Measurements from ENCODE around the gene FOXP1.

FOXP1 gene

DNA sequence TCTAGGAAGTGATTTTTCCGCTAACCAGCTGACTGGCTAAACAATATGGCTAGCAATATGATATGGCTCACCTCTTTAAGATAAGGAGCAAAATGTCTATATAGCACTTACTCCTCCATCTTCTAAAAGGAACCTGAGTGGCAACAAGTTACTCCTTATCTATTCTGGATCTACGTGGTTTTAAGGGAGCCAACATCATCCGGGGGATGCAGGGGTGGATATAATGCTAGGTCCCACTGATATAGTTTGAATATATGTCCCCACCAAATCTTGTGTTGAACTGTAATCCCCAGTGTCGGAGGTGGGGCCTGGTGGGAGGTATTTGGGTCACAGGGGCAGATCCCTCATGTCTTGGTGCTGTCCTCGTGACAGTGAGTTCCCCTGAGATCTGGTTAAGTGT, 500.7 kb downstream of the FOXP1 start:
- DNase-seq (ENCODE audit: low read depth, low spot score): no peak

DNA sequence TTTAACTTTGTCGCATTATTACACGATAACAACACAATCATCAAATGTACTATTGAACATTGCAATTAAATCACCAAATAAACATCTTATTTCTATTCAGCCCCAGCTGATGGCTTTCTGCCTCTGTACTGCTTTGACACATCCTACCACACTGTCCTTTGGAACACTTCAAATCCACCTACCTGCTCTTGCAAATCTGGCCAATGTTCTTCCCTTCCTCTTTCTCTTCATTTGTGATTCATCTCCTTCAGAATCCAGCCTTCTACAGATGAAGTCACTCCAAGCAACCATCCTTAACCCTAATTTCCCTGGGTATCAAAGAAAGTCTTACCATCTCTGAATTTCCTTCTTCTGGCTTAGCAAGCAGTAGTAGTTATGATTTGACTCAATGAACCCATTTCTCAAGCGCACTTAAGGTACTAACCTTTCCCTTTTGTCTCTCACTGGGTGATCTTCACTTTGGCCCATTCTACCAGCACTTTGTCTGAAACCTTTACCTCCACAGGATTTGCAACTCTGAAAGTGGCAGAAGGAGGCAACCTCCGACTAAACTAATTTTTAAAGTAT, 502.9 kb downstream of the FOXP1 start:
- DNase-seq (ENCODE audit: low read depth, low spot score): no peak

DNA sequence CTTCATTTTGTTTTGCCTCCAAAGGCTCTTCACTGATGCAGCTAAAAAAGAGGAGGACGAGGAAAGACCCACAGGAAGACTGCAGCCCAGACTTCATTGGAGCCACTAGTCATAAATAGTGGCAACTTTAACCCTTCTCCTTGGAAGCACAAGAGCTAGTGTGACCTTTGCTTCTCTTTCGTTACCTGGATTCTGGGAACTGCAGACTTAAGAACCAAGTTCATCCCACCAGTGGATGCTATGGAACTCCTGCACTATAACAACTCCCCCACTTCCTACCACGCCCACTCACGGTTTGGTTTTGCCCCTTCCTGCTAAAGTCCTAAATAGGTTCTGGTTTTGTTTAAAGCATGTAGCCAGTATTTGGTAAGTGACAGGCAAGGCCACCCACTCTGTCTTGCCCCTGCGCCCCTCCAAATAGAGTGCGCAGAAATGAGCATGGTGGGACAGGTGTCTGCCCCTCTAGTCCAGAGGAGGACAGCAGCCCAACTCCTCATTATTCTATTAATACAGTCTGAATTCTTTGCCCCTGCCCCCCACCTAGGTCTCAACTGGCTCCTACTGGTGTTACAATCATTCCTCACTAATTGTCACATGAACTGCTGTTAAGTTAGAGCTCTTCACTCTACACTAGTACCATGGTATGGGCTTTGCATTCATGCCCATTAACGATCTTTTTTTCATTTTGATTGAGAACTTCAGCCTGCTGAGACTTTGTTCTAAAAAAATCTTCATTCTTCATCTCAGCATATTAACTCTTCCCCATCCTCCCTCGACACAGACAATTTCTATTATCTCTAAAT, 504.6 kb downstream of the FOXP1 start:
- DNase-seq (ENCODE audit: low read depth, low spot score): no peak

DNA sequence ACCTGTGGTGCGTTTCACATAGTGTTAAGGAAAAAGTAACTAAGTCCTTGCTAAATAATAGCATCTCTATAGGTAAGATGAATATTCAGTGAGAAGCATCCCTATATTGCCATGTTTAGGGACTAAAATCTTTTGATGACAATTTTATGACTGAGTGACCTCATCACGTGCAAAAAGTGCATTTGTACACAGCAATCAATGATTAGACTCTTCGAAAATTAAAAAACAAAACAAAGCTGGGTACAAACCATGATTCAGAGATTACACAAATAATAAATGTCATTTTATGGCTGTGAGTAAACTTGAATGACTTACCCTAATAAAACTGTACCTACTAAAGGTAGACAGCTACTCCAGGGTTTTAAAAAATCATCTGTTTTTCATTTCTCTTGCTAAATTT, 505.3 kb downstream of the FOXP1 start:
- DNase-seq (ENCODE audit: low read depth, low spot score): no peak

DNA sequence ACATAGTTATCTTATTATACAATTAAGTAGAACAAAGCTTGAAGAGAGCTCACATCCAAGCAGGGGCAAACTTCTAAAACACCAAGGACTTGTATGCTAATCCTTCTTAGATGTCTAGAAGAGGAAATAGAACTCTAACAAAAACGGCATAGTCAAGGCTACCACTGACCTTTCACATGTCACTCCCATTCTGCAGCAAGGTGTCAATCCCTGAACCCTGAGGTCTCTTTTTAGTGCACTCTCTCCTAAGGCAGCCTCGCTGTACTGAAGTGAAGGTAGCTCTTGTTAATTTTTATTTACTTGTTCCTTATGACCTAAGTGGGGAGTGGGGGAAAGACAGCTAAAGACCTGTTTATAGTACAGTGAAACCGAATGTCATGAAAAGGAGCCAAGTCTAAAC, 506.5 kb downstream of the FOXP1 start:
- no peak for DNase-seq (ENCODE audit: low read depth, low spot score)

DNA sequence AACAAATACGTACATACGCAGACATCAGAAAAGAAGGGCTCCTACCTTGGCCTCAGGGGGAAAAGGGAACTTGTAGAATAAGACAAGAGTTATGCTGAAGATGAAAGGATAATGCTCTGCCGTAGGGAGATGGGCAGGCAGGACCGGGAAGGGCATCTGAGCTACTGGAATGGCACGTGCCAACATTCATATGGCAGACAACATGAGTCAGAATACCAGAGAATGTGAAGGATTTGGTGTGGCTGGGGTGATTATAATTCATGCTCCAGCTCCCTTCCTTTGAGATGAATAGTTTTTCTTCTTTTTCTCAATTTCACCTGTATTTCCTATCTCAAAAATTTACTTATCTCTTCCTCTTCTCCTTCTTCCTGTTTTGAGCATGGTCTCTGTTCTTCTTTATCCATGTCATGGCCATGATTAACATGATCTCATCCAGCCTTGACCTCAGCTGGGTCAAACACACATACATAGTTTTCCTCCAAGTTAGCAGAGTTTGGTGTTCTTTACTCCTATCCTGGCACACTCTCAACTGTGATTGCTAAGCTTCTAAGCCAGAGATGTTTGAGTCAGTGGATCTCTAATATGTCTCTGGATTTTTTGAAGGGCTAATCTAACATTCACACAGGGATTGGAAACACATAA, 507.0 kb downstream of the FOXP1 start:
- DNase-seq (ENCODE audit: low read depth, low spot score): no peak

DNA sequence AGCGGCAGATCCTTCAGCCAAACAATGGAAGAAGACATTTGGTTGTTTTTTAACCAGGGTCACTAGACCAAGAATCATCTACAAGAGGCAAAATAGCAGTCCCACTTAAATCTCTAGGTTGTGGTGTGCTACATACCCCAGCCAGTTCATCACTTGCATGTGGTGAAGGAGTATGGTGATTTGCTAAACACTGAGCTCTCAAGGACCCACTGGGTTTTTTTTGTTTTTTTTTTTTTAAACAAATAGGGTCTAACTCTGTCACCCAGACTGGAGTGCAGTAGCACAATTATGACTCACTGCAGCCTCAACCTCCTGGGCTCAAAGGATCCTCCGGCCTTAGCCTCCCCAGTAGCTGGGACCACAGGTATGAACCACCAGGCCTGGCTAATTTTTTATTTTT, 508.0 kb downstream of the FOXP1 start:
- DNase-seq (ENCODE audit: low read depth, low spot score): no peak

DNA sequence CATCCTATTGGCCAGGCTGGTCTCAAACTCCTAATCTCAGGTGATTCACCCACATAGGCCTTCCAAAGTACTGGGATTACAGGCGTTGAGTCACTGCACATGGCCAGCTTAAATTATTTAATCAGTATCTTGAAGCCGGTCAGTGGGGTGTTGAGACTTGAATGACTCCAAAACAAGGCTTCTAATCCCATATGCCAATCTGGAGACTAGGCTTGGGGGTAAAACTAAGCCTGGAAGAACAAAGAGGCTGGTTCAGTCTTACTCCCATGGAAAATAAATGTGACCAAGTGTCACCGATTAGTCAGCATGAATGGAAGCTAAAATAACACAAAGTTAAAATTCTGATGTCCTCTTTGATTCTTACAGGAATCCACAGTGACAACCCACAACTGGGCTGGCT, 509.1 kb downstream of the FOXP1 start:
- DNase-seq (ENCODE audit: low read depth, low spot score): no peak

DNA sequence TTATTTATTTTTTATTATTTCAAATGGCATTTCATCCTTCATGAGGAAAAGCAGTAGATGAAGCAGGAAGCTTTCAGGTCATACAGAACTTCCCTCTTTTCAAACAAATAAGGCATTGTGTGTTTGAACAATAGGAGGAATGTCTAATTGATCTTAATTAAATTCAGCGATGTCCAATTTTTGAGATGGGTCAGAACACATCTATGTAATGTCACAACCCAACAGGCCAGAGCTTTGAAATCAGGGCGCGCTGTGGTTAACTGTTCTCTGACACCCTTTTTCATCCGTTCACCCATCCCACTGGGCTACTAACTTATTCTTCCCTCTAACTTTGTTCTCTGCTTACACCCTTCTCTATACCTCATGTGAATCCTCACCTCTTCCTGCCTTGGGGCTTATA, 510.5 kb downstream of the FOXP1 start:
- DNase-seq (ENCODE audit: low read depth, low spot score): no peak

DNA sequence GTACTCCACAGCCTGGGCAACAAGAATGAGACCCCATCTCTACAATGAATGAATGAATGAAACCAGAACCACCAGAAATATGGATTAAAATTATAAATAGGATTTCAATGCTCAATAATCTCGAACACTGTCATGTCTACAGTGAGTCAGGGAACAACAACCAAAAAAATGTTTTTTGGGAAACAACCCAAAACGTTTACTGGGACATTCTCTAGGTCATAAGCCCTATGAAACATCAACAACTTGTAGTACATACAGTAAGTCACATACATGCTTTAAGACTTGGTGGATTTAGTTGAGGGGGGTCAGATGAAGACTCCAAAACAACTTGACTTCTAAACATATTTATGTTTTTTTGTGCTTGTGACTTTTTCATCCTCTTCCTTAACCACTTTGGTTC, 511.2 kb downstream of the FOXP1 start:
- no peak for DNase-seq (ENCODE audit: low read depth, low spot score)

DNA sequence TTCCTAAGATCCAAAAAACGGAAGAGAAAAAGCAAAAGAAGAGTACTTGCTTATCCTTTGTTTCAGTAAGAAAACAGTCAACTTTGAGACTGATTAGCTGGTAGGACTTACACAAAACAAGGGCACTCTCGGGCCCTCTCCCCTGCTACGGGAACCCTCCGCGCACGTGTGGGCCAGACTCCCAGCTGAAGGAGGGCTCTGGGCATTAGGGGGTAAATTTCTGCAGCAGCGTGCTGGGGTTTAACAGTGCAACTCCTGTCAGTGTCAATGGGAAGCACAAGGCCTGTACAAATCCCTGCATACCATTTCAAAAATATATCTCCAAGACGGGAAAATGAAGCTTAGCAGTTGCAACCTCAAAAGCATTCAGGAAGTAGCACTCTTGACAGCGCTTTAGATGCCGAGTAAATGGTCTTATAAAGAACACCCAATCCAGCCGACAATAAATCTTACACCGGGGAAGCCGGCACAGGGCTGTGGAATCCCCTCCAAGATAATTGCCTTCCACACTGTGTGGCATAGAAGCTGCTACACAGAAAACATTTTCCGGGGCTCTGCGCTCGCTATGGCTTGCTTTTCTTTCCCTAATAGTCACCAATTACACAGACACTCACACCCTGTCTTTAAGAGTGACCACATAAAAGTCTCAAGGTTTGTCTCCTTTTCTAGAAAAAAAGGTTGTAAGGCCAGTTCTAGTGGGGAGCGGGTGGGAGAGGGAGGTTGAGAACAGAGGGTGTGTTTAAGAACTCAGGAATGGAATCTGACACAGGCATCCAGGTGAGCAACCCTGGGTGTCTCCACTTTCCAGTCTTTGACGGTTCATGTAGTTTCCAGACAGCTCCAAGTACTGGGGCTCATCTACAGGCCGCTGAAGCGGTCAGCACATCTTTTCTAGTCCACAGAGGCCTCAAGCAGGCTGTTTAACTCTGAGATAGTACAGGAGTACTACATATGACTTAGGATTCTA, 512.7 kb downstream of the FOXP1 start:
- DNase-seq (ENCODE audit: low read depth, low spot score): no peak

DNA sequence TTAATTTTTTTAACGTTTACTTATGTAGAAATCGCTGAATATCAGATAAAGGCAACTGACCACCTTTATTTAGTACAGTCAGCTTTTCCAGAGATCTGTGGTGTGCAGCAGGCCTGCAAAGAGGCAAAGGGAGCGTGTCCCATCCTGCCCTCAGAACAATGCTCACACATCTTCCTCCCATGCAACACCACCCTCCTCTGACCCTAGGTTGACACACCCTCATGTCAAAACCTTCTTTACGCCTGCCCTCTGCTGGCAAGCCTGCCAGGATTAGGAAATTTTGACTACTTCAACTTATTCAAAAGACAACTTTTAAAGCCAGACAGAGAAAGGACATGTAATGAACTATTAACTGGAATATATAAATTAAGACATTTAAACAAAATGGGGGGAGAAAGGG, 513.7 kb downstream of the FOXP1 start:
- DNase-seq (ENCODE audit: low read depth, low spot score): no peak

DNA sequence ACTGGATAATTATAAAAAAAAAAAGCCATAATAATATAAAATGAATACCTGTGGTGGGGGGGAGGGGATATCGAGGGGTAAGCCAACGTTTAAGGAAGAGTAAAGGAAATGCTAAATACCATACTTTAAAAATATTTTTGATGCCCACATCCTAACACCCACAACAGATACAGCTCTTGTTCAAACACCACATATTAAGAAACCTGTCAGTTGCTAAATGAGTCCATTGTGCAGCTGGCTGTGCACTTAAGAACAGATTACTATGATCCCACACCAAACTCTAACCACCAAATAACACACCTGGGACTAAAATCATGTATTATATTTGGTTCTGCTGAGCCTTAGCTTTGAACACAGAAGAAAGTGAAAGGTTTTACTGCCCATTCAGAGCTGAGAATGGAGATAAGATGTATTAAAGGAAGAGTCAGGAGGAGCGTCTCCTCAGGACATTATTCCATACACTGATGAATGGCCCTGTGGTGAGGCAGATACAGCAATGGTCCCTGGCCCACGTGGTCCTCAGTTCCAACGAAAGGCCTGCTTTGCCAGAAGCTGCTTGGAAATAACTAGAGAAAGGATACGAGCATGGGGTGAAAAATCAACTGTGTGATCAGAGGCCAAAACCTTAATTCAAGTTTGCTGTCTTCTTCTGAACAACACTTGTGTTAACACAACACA, 515.4 kb downstream of the FOXP1 start:
- DNase-seq (ENCODE audit: low read depth, low spot score): no peak

DNA sequence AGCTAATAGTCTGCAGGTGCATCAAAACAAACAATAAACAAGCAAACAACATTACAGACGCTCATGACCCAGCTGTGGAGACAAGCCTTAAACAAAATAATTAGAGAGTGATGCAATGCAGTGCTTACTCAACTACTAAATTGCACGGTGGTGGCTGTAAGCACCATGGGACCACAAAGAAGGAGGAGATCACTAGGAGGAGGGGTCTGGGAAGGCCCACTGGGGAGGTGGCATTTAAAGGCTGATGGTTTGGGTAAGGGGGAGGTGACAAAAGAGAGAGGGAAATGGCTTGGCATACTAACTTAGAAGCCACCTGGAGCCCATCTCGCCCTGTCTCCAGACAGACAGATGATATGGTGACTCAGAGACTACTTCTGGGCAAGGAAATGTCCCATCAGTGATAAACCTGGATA, 516.7 kb downstream of the FOXP1 start:
- no peak for DNase-seq (ENCODE audit: low read depth, low spot score)

DNA sequence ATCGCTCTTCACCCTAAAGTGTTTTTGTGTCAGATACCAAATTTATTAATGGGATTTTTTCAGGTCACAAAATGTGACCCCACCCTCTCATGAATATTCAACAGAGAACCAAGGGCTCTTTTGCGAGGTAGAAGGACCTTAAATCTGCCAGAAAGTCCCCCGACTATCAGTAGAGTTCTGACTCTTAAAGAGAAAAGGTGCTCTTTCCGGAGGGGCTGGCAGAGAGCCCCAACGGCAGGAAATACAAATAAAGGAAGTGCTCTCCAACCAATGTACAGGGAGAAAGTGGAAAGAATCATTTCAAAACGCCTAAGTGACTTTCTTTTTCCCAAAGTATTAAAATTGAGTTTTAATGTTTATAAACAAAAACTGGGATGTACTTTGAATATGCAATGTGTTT, 517.2 kb downstream of the FOXP1 start:
- no peak for DNase-seq (ENCODE audit: low read depth, low spot score)

DNA sequence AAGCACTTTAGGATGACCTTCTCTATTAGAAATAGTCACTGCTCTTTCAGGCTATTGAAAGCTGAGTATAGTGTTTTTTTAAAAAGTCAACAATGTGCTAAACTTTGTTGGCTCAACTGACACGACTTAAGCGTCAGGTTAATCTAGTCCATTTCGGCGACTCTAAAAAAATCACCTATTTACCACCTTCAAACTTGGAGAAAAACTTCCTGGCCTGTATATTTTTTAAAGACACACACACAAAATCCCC, 517.8 kb downstream of the FOXP1 start:
- no peak for DNase-seq (ENCODE audit: low read depth, low spot score)

DNA sequence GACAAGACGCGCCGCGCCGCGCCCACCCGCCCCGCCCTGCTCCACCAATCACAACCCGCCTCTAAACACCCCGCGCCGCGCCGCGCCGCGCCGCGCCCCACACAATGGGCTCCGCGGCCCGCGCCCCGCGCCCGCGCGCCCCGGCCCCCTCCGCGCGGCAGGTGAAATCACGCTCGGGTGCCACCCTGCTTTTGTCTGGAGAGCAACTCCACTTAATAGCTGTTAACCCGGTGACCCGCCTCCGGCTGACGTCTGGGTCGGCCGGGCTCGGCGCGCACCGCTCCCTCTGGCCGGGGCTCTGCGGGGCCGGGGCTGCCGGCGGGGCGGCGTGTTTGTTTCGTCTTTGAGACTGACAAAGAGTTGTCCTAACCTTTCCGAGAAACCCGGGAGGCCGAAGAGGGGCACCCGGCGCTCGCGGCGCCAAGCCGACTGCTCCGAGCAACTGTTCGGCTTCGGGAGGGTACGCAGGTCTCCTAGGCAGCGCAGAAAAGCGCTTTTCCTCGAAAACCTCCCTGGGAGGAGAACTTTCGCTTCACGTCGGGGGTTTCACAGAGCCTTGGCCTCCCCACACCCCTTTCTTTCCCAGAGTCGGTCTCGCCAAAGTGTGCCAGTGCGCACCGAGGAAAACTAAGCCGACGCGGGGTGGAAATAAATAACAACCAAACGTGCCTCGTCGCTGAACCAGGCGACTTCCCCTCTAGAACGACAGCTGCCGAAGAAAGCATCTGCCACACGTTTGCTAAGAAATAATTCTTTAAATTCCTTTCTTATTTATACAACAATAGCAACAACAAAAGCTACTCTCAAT, 518.4 kb downstream of the FOXP1 start:
- DNase-seq (ENCODE audit: low read depth, low spot score): no peak

DNA sequence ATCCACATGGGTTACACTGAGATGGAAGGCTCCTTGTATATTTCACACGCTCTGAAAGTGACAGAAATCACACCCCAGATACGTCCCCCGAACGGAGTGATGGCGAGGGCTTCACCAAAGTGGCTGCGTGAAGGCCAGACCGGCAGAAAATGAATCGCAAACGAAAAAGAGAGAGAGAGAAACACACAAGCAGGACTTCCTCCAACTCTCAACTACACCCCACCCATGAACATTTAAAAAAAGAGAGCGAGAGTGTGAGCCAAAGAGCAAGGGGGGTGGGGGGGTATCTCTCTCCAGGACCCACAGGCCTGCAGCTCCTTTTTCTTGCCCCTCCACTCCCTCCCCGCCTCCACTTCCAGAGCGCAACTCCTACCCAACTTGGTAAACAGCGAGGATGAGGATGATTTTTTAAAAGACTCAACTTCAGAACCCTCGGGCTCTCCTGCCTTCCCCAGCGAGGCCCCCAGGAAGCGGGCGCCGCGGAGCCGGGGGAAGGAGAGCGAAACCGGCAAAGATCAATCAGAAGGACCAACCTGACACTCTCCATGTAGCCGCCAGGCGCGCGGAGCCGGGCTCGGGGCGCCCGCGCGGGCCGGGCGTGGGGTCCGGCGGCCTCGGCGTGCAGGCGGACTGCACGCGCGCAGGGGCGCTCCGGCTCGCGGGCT, 519.1 kb downstream of the FOXP1 start:
- no peak for DNase-seq (ENCODE audit: low read depth, low spot score)

DNA sequence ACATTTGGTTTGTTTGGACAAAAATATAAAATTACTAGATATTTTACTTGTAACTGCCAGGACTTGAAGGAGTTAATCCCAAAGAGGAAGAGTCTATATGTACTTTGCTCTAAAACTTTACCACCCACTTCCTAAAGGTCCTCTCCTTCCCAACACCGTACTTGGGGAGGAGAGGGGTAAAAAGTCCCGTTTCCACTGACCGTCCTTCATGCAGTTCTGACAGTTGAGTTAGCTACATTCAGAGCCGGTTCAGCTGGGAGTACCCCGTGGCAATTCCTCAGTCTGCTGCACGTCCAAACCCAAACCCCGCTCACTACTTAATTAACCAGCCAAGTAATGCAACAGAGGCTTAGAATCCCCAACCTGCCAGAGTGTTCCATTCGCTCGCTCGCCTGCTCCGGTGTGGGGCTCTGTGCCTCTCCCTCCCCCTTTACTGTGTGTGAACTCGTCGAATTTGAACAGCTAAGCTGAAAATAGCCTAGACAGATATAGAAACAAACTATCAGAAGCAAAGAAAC, 519.7 kb downstream of the FOXP1 start:
- no peak for DNase-seq (ENCODE audit: low read depth, low spot score)
